Esophagus squamous epithelium (tissue), 4 donors: Measurements from ENCODE around the gene ATP8B4.

Experiments used
- POLR2A ChIP-seq, 4 donors: fragments of 450-650 bp; IDR thresholded peaks; one replicate each; pipeline ENCODE4 v1.6.1; 2017; ENCODE audit warnings: antibody characterized with exemption in 4 of 4, mild to moderate bottlenecking in 4 of 4, moderate library complexity in 3 of 4
- TF ChIP-seq, protein P1 (sequence below), 6 experiments: fragments of 450-650 bp in 4 of 6; fragments of 200-600 bp in 2 of 6; sonication (generic) in 2 of 6; IDR thresholded peaks; one replicate each; pipeline ENCODE4 v1.5.1; 2016 to 2019; ENCODE audit warnings: antibody characterized with exemption in 6 of 6, mild to moderate bottlenecking in 4 of 6, moderate library complexity in 4 of 6

DNA sequence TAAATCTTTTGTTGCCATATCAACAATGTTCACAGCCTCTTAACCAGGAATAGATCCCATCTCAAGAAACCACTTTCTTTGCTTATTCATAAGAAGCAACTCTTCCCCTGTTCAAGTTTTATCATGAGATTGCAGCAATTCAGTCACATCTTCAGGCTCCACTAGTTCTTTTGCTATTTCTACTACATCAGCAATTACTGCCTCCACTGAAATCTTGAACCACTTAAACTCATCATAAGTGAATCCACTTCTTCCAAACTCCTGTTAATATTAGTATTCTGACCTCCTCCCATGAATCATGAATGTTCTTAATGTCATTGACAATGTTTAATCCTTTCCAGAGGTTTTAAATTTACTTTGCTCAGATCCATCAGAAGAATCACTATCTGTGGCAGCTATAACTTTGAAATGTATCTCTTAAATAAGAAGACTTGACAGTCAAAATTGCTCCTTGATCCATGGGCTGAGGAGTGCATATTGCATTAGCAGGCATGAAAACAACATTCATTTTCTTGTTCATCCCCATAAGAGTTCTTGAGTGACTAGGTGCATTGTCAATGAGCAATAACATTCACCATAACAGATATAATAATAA lies 292.3 kb downstream of the ATP8B4 start:
- no peak for TF ChIP-seq POLR2A (IDR thresholded peaks at IDR 0.05)
- TF ChIP-seq, protein P1, sequence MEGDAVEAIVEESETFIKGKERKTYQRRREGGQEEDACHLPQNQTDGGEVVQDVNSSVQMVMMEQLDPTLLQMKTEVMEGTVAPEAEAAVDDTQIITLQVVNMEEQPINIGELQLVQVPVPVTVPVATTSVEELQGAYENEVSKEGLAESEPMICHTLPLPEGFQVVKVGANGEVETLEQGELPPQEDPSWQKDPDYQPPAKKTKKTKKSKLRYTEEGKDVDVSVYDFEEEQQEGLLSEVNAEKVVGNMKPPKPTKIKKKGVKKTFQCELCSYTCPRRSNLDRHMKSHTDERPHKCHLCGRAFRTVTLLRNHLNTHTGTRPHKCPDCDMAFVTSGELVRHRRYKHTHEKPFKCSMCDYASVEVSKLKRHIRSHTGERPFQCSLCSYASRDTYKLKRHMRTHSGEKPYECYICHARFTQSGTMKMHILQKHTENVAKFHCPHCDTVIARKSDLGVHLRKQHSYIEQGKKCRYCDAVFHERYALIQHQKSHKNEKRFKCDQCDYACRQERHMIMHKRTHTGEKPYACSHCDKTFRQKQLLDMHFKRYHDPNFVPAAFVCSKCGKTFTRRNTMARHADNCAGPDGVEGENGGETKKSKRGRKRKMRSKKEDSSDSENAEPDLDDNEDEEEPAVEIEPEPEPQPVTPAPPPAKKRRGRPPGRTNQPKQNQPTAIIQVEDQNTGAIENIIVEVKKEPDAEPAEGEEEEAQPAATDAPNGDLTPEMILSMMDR (IDR thresholded peaks at IDR 0.05), result no peak
